ENCODE data around the gene NEK10.

GRCh38 chr3:27391796-27392195 is 22.6 kb upstream of the NEK10 start:
- TF ChIP-seq USF2 (IDR thresholded peaks at IDR 0.05; ENCODE audit: low read depth, low read length): no peak
- TF ChIP-seq CTCF (conservative IDR thresholded peaks at IDR 0.05; ENCODE audit: low read depth, low read length): no peak
- no peak for TF ChIP-seq POLR2A (IDR thresholded peaks at IDR 0.05; ENCODE audit: low read depth, low read length)
- no peak for TF ChIP-seq SMC3 (IDR thresholded peaks at IDR 0.05; ENCODE audit: low read depth, low read length)
- no peak for TF ChIP-seq RFX5 (IDR thresholded peaks at IDR 0.05; ENCODE audit: low read depth, low read length)
- no peak for TF ChIP-seq CEBPB (IDR thresholded peaks at IDR 0.05; ENCODE audit: low read depth, low read length)
- no peak for TF ChIP-seq MAZ (IDR thresholded peaks at IDR 0.05; ENCODE audit: borderline replicate concordance, low read depth, low read length)
- TF ChIP-seq BHLHE40 (IDR thresholded peaks at IDR 0.05; ENCODE audit: low read depth, low read length): no peak
